Measurements from ENCODE around the gene RPL37A. TPM values are rescaled to one million over a fixed set of nuclear protein-coding genes. Genes with fewer than 3 reads are reported as not detected.
"Not testable (repeated sequence)": the region's sequence is repeated elsewhere in the genome, so short reads cannot be mapped to it uniquely, and the experiment has no call there.

The RPL37A gene
- total and polyA plus RNA-seq, 2 donors, result 2,774 to 5,486 TPM

DNA sequence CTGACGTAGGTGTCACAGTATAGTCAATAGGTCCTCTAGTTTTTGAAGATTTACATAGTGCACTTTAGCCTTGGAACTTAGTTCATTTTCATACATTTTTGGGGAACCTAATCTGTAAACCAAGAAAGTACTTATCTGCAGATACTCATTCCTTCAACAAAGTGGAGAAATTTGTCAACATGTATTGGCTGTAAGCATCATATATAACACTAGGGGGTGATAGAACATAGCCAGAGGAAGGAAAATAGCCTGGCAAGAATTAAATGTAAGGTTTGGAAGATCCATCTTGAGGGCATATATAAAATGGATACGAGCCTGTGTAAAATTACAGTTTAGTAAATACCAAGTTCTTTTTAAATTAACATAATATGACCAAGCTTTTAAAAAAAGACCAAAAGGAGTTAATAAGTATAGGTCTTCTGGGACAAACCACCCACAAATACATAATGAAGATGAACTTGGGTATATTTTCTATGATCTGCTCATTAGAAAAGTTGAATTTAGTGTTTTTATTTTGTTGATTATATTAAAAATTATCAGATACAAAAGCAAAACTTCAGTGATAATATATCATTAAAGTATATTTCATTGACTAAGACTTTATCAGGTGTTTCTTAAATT lies 18.2 kb downstream of the RPL37A start:
- Histone ChIP-seq H3K27ac (ENCODE audit: low read depth) (no peak overlapping the region), H3K4me1 (ENCODE audit: insufficient read depth) (no peaks in the 10 kb centered on the region), H3K36me3 (ENCODE audit: insufficient read depth) (no peaks in the 10 kb centered on the region), H3K4me3 (ENCODE audit: low read depth, low read length) (no peak overlapping the region)
- no peak for DNase-seq (ENCODE audit: extremely low spot score)
- WGBS, result 50% methylated on average over 2 of the region's 2 CpGs

DNA sequence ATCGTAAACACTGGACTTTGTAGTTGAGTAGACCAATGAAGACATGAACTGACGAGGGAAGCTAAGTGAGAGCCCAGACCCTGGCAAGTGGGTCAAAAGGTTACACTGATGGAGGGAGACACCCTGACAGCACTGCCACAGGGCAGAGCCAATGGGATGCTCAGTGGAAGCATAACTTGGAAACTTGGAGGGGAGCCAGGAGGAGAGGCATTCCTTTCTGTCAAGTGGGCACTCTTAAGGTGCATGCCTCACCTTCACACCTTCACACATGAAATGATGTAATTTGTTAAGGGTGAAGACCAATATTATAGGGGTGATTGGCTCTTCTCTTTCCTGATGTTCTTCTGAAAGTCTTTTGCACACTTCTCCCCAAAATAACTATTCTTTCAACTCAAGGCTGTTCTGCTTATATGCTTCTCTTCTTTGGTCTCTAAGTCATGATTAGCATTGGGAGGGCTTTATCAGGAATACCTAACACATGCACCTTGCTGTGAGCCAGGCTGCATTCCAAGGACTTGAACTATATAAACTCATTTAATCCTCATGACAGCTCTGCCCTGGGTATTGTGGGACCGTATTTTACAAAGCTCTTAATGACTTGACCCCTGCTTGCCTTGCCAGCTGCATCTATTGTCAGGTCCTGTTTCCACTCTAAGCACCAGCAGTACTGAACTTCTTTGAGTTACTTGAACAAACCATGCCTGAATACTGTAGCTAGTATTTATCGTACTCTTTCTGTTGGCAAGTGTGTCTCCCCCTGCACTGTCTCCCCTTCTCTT lies 19.0 kb downstream of the RPL37A start:
- H3K27ac ChIP-seq (ENCODE audit: low read depth), result no peak overlapping the region
- H3K4me3 ChIP-seq (ENCODE audit: low read depth, low read length), result no peak overlapping the region
- no peak for DNase-seq (ENCODE audit: extremely low spot score)
- 73% methylated on average over 4 of the region's 4 CpGs for WGBS
- no peaks in the 10 kb centered on the region for H3K36me3 ChIP-seq (ENCODE audit: insufficient read depth)
- no peaks in the 10 kb centered on the region for H3K4me1 ChIP-seq (ENCODE audit: insufficient read depth)

DNA sequence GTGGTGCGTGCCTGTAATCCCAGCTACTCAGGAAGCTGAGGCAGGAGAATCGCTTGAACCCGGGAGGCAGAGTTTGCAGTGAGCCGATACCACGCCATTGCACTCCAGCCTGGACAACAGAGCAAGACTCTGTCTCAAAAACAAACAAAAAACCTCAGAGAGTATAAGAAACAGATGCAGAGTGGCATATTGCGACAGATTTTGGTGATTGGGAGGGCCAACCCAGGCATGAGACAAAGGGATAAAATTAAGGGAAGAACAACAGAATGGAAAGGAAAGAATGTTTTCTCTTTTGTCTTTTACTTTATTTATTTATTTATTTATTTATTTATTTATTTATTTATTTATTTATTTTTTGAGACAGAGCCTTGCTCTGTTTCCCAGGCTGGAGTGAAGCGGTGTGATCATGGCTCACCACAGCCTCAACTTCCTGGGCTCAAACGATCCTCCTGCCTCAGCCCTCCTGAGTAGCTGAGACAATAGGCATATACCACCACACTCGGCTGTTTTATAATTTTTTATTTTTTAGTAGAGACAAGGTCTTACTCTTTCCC lies 20.0 kb downstream of the RPL37A start:
- not testable (repeated sequence) for DNase-seq (ENCODE audit: extremely low spot score); H3K4me3 ChIP-seq (ENCODE audit: low read depth, low read length); H3K4me1 ChIP-seq (ENCODE audit: insufficient read depth); H3K36me3 ChIP-seq (ENCODE audit: insufficient read depth); H3K27ac ChIP-seq (ENCODE audit: low read depth)
- WGBS, result 91% methylated on average over 9 of the region's 9 CpGs

DNA sequence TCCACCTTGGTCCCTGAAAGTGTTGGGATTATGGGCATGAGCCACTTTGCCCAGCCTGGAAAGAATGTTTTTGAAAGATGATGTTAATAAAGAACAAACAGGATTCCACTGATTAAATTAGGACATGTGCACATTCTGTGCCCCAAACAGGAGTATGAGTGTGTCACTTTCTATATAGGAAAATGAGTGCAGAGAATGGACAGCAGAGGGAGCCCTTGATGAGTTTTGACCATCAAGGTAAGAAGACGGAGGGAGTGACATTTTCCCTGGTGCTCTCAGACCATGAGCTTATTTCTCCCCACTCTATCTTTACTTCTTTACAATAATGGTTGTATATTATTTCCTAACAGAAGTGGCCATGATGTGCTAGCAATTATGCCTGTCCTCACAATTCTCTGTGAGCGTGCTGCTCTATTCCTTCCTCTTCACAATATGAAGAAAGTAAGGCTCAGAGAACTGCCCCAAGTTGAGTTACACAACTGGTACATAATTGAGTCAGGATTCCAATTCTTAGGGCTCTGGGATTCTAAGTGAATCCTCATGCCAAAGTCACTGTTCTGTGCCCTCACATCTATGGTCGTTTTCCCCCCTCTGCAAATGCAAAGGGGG lies 20.6 kb downstream of the RPL37A start:
- Histone ChIP-seq H3K36me3 (ENCODE audit: insufficient read depth) (no peaks in the 10 kb centered on the region), H3K27ac (ENCODE audit: low read depth) (no peak overlapping the region), H3K4me3 (ENCODE audit: low read depth, low read length) (no peak overlapping the region), H3K4me1 (ENCODE audit: insufficient read depth) (no peaks in the 10 kb centered on the region)
- 63% methylated on average over 3 of the region's 3 CpGs for WGBS
- peak; percentile 74 for DNase-seq (ENCODE audit: extremely low spot score)

DNA sequence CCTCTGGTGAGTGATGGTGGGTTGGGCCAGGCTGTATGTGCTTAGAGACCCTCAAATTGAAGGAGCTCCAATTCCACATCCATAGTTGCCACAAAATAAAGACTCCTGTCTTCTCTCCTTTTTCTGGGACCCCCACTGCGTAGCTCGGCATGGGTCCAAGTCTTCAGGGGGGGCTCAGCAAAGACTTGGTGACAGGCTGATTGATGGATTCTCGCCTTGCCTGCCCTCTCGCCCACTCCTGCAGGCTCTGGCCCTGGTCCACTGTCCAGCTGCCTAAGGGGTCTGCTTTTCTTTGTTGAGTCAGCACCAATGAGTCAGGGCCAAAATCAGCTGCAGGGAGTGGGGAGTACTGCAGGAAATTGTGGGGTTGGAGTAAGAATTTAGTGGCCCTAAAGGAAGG lies 21.5 kb downstream of the RPL37A start:
- Histone ChIP-seq H3K4me1 (ENCODE audit: insufficient read depth) (no peaks in the 10 kb centered on the region), H3K4me3 (ENCODE audit: low read depth, low read length) (no peak overlapping the region), H3K36me3 (ENCODE audit: insufficient read depth) (no peaks in the 10 kb centered on the region), H3K27ac (ENCODE audit: low read depth) (no peak overlapping the region)
- DNase-seq (ENCODE audit: extremely low spot score), result no peak
- 87% methylated on average over 4 of the region's 4 CpGs for whole genome bisulfite sequencing

DNA sequence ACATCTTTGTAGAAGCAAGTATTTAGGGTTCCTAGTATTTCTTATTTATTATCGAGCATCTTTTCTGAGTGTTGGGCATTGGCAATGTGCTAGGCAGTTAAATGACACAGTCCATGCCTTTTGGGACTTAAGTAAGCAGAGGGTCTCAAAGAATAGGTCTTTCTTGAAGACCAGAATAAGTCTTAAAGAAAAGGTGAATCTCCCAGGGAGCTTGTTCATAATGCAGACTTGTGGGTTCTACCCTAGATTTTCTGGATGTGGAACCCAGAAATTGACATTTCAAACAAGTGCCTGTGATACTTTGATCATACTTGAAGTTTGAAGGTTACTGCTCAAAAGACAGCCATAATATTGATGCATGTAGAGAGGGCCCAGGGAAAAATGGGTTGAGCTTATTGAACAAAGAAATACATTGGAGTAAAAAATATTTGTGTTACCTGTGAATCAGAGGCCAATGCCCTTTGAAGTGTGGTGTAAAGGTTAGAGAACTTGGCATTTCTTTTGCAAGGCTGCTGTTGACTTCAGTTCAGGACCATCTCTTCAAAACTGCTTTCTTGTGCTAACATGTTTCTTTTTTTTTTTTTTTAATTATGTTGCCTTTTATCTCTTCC lies 24.4 kb downstream of the RPL37A start:
- no peak for DNase-seq (ENCODE audit: extremely low spot score)
- Histone ChIP-seq H3K36me3 (ENCODE audit: insufficient read depth) (no peaks in the 10 kb centered on the region), H3K27ac (ENCODE audit: low read depth) (no peak overlapping the region), H3K4me1 (ENCODE audit: insufficient read depth) (no peaks in the 10 kb centered on the region), H3K4me3 (ENCODE audit: low read depth, low read length) (no peak overlapping the region)
- WGBS, result 93% methylated on average over 1 of the region's 1 CpG

DNA sequence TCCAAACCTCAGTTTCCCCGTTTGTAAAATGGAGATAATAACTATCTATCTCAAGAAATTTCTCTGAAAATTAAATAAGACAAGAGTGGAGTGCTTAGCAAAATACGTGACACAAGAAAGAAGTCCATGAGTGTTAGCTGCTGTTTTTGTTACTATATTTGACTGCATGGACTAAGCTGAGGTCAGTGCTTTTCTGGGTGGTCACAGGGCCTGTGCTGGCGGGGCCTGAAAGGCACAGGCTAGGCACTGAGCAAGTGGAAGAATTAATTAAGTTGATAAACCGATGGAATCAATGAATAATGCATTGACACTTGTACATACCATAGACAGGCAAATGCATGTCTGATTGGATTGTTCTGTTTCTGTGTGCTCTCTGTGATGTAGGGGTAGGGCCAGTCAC lies 27.3 kb downstream of the RPL37A start:
- Histone ChIP-seq H3K4me1 (ENCODE audit: insufficient read depth) (no peaks in the 10 kb centered on the region), H3K4me3 (ENCODE audit: low read depth, low read length) (no peak overlapping the region), H3K36me3 (ENCODE audit: insufficient read depth) (no peaks in the 10 kb centered on the region), H3K27ac (ENCODE audit: low read depth) (no peak overlapping the region)
- no peak for DNase-seq (ENCODE audit: extremely low spot score)
- WGBS, result 80% methylated on average over 4 of the region's 4 CpGs

DNA sequence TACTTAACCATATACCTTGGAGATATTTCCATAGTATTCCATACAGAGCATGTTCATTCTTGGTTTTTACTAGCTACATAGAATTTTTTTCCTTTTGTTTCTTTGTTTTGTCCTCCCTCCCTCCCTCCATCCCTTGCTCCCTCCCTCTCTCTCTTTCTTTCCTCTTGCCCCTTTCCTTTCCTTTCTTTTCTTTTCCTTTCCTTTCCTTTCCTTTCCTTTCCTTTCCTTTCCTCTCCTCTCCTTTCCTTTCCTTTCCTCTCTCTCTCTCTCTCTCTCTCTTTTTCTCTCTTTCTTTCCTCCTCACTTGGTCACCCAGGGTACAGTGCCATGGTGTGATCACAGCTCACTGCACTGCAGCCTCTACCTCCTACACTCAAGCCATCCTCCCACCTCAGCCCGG lies 28.3 kb downstream of the RPL37A start:
- Histone ChIP-seq H3K4me3 (ENCODE audit: low read depth, low read length) (no peak overlapping the region), H3K27ac (ENCODE audit: low read depth) (no peak overlapping the region), H3K4me1 (ENCODE audit: insufficient read depth) (no peaks in the 10 kb centered on the region), H3K36me3 (ENCODE audit: insufficient read depth) (no peaks in the 10 kb centered on the region)
- DNase-seq (ENCODE audit: extremely low spot score), result no peak
- 98% methylated on average over 1 of the region's 1 CpG for WGBS

DNA sequence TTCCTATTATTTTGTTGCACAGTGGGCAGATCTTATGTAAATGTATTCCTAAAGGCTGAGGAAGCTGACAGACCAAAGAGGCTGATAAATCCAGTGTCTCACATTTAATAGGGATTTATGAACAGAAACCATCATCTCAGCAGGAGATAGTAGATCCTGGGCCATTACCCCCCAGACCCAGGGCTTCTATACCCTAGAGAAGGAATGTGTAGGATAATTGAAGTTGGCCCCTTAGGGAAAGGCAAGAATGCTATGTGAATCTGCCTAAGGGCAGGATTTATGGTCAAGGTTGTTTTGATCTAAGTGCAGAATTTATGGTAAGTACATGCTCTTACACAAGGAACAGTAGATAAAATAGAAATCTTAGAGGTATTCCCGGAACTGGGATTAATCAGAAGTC lies 29.0 kb downstream of the RPL37A start:
- H3K4me3 ChIP-seq (ENCODE audit: low read depth, low read length), result no peak overlapping the region
- no peaks in the 10 kb centered on the region for H3K36me3 ChIP-seq (ENCODE audit: insufficient read depth)
- no peak for DNase-seq (ENCODE audit: extremely low spot score)
- no peak overlapping the region for H3K27ac ChIP-seq (ENCODE audit: low read depth)
- WGBS, result 68% methylated on average over 1 of the region's 1 CpG
- H3K4me1 ChIP-seq (ENCODE audit: insufficient read depth), result no peaks in the 10 kb centered on the region

DNA sequence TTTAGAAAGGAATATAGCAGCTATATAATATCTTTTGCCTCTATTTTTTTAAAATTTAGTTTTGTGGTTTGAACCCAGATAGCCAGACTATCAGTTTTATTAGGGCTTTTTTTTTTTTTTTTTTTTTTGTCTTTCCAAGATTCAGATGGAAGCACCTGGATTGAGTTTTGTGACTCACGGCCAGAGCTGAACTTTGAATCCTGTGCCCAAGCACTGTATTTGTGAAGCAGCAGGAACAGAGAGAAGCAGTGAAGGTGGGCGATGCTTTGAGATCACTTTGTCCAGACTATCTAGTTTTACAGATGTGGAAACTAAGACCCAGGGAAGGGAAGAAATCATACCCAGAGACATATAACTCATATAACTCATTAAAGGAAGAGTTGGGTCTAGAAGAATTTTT lies 33.9 kb downstream of the RPL37A start:
- Histone ChIP-seq H3K27ac (ENCODE audit: low read depth) (no peak overlapping the region), H3K4me3 (ENCODE audit: low read depth, low read length) (no peak overlapping the region), H3K4me1 (ENCODE audit: insufficient read depth) (no peaks in the 10 kb centered on the region), H3K36me3 (ENCODE audit: insufficient read depth) (no peaks in the 10 kb centered on the region)
- DNase-seq (ENCODE audit: extremely low spot score), result no peak
- 73% methylated on average over 2 of the region's 2 CpGs for WGBS

DNA sequence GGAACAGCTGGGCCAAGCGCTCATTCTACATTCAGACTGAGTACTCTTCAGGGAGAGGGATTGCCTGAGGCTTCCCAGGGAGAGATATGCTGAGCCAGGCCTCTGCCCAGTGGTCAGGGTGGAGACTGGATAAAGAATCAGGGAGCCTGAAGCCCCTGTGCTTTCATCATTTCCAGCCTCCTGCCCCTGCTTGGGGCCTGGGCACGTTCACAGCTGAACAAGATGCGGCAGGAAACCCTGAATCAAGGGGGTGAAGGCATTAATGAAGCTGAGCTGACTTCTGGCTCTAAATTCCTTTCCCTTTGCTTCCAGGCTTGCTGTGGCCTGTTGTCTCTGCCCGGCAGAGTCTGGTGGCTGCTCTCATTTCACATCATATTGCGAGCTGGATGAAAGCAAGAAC lies 35.0 kb downstream of the RPL37A start:
- peak; percentile 47 for DNase-seq (ENCODE audit: extremely low spot score)

DNA sequence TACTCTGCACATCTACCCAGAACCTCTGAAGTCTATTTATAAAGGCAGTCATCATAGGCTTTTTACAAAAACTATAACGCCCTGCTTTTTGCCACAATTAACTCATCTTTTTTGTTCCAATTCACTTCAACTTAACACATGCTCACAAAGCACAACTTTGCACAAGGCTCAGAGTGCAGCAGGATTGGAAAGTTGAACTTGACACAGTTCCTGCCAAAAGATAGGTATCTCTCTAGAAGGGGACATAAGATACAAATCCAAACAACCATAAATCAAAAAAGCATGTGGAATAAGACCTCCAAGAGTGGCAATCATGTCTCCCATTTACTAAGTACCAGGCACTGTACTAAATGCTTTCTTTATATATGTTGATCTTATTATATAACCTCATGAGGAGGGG lies 36.2 kb downstream of the RPL37A start:
- Histone ChIP-seq H3K27ac (ENCODE audit: low read depth) (no peak overlapping the region), H3K4me1 (ENCODE audit: insufficient read depth) (no peaks in the 10 kb centered on the region), H3K4me3 (ENCODE audit: low read depth, low read length) (no peak overlapping the region), H3K36me3 (ENCODE audit: insufficient read depth) (no peaks in the 10 kb centered on the region)
- DNase-seq (ENCODE audit: extremely low spot score), result no peak
- 35% methylated on average over 1 of the region's 1 CpG for WGBS

More for the DNA sequence above, 35.0 kb downstream of the RPL37A start:
- H3K4me3 ChIP-seq (ENCODE audit: low read depth, low read length), result no peak overlapping the region
- no peak overlapping the region for H3K27ac ChIP-seq (ENCODE audit: low read depth)
- WGBS, result 83% methylated on average over 5 of the region's 5 CpGs
- H3K4me1 ChIP-seq (ENCODE audit: insufficient read depth), result no peaks in the 10 kb centered on the region
- H3K36me3 ChIP-seq (ENCODE audit: insufficient read depth), result no peaks in the 10 kb centered on the region

DNA sequence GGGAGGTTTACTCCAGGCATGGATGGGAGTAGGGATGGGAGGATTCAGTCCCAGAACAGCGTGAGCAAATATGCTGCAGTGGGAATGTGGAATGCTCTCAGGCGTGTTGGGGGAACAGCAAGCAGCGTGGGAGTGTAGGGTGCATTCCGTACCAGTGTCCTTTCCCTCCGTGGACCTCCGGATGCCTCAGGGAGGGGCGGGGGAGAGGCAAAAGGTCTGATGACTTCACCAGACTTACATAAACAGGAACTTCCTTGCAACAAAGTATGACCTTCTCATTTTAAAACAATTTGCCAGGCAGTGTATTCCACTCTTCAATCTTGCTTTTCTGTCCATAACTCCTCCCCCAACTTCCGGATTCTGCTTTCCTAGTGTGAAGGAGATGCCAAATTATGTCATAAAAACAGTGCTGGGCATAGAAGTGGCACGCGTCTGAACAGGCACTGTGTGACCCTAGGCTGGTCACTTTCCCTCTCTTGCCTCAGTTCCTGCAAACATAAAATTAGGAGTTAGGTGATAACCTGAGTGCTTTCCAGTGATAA lies 36.9 kb downstream of the RPL37A start:
- WGBS, result 6% methylated on average over 10 of the region's 10 CpGs
- no peaks in the 10 kb centered on the region for H3K4me1 ChIP-seq (ENCODE audit: insufficient read depth)

More for the DNA sequence above, 36.9 kb downstream of the RPL37A start:
- Histone ChIP-seq H3K27ac (ENCODE audit: low read depth) (peak overlapping the region; percentile 55), H3K4me3 (ENCODE audit: low read depth, low read length) (no peak overlapping the region), H3K36me3 (ENCODE audit: insufficient read depth) (no peaks in the 10 kb centered on the region)
- DNase-seq (ENCODE audit: extremely low spot score), result peak; percentile 73
